HFF-Myc (cell line): ENCODE results near the gene CIITA.

Source experiments
- DNase-seq: peaks from one replicate; pipeline ENCODE4 v3.0.0-alpha.2; 2011; ENCODE audit warnings: low read depth; ENCODE audit errors: extremely low read depth
- H3K4me3 ChIP-seq: replicated peaks from 2 replicates; pipeline ENCODE4 v1.5.1; 2011; ENCODE audit warnings: low read depth, mild to moderate bottlenecking, control low read depth, low read length
- TF ChIP-seq, protein P1 (sequence below): IDR thresholded peaks from 2 replicates; pipeline ENCODE4 v1.5.1; 2012; ENCODE audit warnings: mild to moderate bottlenecking, low read depth, low read length, control low read depth; ENCODE audit errors: missing control alignments

Gene CIITA

GRCh38 chr16:10968498-10968897 lies 91.5 kb downstream of the CIITA start:
- no peak overlapping the region for H3K4me3 ChIP-seq
- TF ChIP-seq, protein P1, sequence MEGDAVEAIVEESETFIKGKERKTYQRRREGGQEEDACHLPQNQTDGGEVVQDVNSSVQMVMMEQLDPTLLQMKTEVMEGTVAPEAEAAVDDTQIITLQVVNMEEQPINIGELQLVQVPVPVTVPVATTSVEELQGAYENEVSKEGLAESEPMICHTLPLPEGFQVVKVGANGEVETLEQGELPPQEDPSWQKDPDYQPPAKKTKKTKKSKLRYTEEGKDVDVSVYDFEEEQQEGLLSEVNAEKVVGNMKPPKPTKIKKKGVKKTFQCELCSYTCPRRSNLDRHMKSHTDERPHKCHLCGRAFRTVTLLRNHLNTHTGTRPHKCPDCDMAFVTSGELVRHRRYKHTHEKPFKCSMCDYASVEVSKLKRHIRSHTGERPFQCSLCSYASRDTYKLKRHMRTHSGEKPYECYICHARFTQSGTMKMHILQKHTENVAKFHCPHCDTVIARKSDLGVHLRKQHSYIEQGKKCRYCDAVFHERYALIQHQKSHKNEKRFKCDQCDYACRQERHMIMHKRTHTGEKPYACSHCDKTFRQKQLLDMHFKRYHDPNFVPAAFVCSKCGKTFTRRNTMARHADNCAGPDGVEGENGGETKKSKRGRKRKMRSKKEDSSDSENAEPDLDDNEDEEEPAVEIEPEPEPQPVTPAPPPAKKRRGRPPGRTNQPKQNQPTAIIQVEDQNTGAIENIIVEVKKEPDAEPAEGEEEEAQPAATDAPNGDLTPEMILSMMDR = peak; percentile 5
- no peak for DNase-seq

- TF ChIP-seq, protein P1 = no peak
These were observed 92.6 kb downstream of the CIITA start for GRCh38 chr16:10969615-10970014.

GRCh38 chr16:10970065-10970464 lies 93.1 kb downstream of the CIITA start:
- no peak overlapping the region for H3K4me3 ChIP-seq
- TF ChIP-seq, protein P1 = no peak
- DNase-seq = no peak

More at GRCh38 chr16:10969615-10970014, 92.6 kb downstream of the CIITA start:
- no peak for DNase-seq
- H3K4me3 ChIP-seq = no peak overlapping the region

DNA sequence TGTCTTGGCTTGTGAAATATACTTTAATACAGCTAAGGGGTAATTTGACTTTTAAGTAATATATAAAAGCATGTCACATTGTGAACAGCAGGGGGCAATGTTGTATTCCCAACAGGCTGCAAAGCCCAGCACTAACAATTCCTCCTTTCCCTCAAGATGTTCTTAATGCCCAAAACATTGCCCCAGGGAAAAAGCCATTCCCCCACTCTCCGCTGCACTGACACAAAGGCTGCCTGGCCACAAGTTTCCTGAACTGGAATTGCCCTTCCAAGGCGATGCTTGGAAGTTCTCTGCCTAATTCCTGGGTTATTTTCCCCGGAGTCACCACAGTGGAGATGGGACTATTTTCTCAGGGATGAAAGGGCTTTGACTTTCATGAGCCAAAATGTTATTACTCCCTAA lies 94.6 kb downstream of the CIITA start:
- peak; percentile 92 for DNase-seq
- TF ChIP-seq, protein P1 = peak; percentile 56
- H3K4me3 ChIP-seq = no peak overlapping the region

GRCh38 chr16:10972108-10972818 lies 95.3 kb downstream of the CIITA start:
- H3K4me3 ChIP-seq = no peak overlapping the region
- DNase-seq = no peak
- TF ChIP-seq, protein P1 = no peak

- TF ChIP-seq, protein P1 = no peak
- DNase-seq = no peak
- H3K4me3 ChIP-seq = no peak overlapping the region
These were observed 95.9 kb downstream of the CIITA start for GRCh38 chr16:10972819-10973464.
